ENCODE results near the gene U2AF1L4. TPM values are rescaled to one million over a fixed set of nuclear protein-coding genes. Genes with fewer than 3 reads are reported as not detected.
A peak's percentile ranks its signal among the peaks of the same experiment; 100 is the strongest.

The U2AF1L4 gene
- total RNA-seq, 1 experiment from 2014 or later = 6.0 TPM

GRCh38 chr19:35751839-35752745, 6.9 kb upstream of the U2AF1L4 start:
- DNase-seq (ENCODE audit: low read depth, low spot score) = no peak
- in situ Hi-C loops (cut with HindIII; ENCODE audit: low pct_unique_long_range_greater_than_20kb, low sequenced_read_pairs) = no loop called here

GRCh38 chr19:35750167-35750566, 4.9 kb upstream of the U2AF1L4 start:
- DNase-seq (ENCODE audit: low read depth, low spot score) = no peak
- in situ Hi-C loops (cut with HindIII; ENCODE audit: low pct_unique_long_range_greater_than_20kb, low sequenced_read_pairs) = no loop called here

GRCh38 chr19:35748106-35749020, 3.1 kb upstream of the U2AF1L4 start, which contains the start of gene LIN37:
LIN37 (plus strand) TSS chr19:35748576; CDS start chr19:35748725, 149 bp downstream.
- peak; percentile 99 for DNase-seq (ENCODE audit: low read depth, low spot score)
- in situ Hi-C loops (cut with HindIII; ENCODE audit: low pct_unique_long_range_greater_than_20kb, low sequenced_read_pairs) = no loop called here

GRCh38 chr19:35746531-35746930, 1.3 kb upstream of the U2AF1L4 start:
- DNase-seq (ENCODE audit: low read depth, low spot score) = no peak
- in situ Hi-C loops (cut with HindIII; ENCODE audit: low pct_unique_long_range_greater_than_20kb, low sequenced_read_pairs) = no loop called here

- no peak for DNase-seq (ENCODE audit: low read depth, low spot score)
- in situ Hi-C loops (cut with HindIII; ENCODE audit: low pct_unique_long_range_greater_than_20kb, low sequenced_read_pairs) = no loop called here
Measured at GRCh38 chr19:35746087-35746462, 857 bp upstream of the U2AF1L4 start.

- in situ Hi-C loops (cut with HindIII; ENCODE audit: low pct_unique_long_range_greater_than_20kb, low sequenced_read_pairs) = no loop called here
- DNase-seq (ENCODE audit: low read depth, low spot score) = peak; percentile 97
Measured at GRCh38 chr19:35744430-35745327, 539 bp downstream of the U2AF1L4 start.

- no peak for DNase-seq (ENCODE audit: low read depth, low spot score)
- in situ Hi-C loops (cut with HindIII; ENCODE audit: low pct_unique_long_range_greater_than_20kb, low sequenced_read_pairs) = no loop called here
Measured at GRCh38 chr19:35743640-35744429, 1.4 kb downstream of the U2AF1L4 start.

GRCh38 chr19:35742121-35742724, 3.0 kb downstream of the U2AF1L4 start, which contains the start of gene IGFLR1:
IGFLR1 (minus strand) TSS chr19:35742452; CDS start chr19:35741180, 1,272 bp downstream.
- in situ Hi-C loops (cut with HindIII; ENCODE audit: low pct_unique_long_range_greater_than_20kb, low sequenced_read_pairs) = no loop called here
- DNase-seq (ENCODE audit: low read depth, low spot score) = no peak

GRCh38 chr19:35741203-35741515, 4.1 kb downstream of the U2AF1L4 start:
- DNase-seq (ENCODE audit: low read depth, low spot score) = no peak
- in situ Hi-C loops (cut with HindIII; ENCODE audit: low pct_unique_long_range_greater_than_20kb, low sequenced_read_pairs) = no loop called here

GRCh38 chr19:35740423-35741202, 4.6 kb downstream of the U2AF1L4 start:
- in situ Hi-C loops (cut with HindIII; ENCODE audit: low pct_unique_long_range_greater_than_20kb, low sequenced_read_pairs) = no loop called here
- DNase-seq (ENCODE audit: low read depth, low spot score) = peak; percentile 96

- in situ Hi-C loops (cut with HindIII; ENCODE audit: low pct_unique_long_range_greater_than_20kb, low sequenced_read_pairs) = no loop called here
- no peak for DNase-seq (ENCODE audit: low read depth, low spot score)
Measured at GRCh38 chr19:35740108-35740422, 5.2 kb downstream of the U2AF1L4 start.

- DNase-seq (ENCODE audit: low read depth, low spot score) = no peak
- in situ Hi-C loops (cut with HindIII; ENCODE audit: low pct_unique_long_range_greater_than_20kb, low sequenced_read_pairs) = no loop called here
Measured at GRCh38 chr19:35739275-35740107, 5.7 kb downstream of the U2AF1L4 start.

GRCh38 chr19:35738887-35739229, 6.4 kb downstream of the U2AF1L4 start:
- in situ Hi-C loops (cut with HindIII; ENCODE audit: low pct_unique_long_range_greater_than_20kb, low sequenced_read_pairs) = no loop called here
- DNase-seq (ENCODE audit: low read depth, low spot score) = no peak

GRCh38 chr19:35738021-35738886, 7.0 kb downstream of the U2AF1L4 start:
- DNase-seq (ENCODE audit: low read depth, low spot score) = no peak
- in situ Hi-C loops (cut with HindIII; ENCODE audit: low pct_unique_long_range_greater_than_20kb, low sequenced_read_pairs) = no loop called here
